HG03558 (cell line): ENCODE data around the gene PDE9A.

Experiments used
- ATAC-seq: cut with Tn5 transposase; IDR thresholded peaks from one replicate; pipeline ENCODE4 v1.9.1; 2021; ENCODE audit warnings: moderate number of reproducible peaks; ENCODE audit not compliant: unreplicated experiment; ENCODE audit errors: extremely low read depth

PDE9A gene

GRCh38 chr21:42747746-42748351 lies 94.4 kb downstream of the PDE9A start:
- no peak for ATAC-seq

- no peak for ATAC-seq
Measured at GRCh38 chr21:42748620-42749176, 95.3 kb downstream of the PDE9A start.

- ATAC-seq = no peak
Measured at GRCh38 chr21:42750737-42751530, 97.5 kb downstream of the PDE9A start.

GRCh38 chr21:42751866-42752265 lies 98.4 kb downstream of the PDE9A start:
- ATAC-seq = no peak

- ATAC-seq = no peak
Measured at GRCh38 chr21:42753804-42754203, 100.4 kb downstream of the PDE9A start.

GRCh38 chr21:42754270-42754933 lies 101.0 kb downstream of the PDE9A start:
- no peak for ATAC-seq

- no peak for ATAC-seq
Measured at GRCh38 chr21:42755031-42755665, 101.7 kb downstream of the PDE9A start.

GRCh38 chr21:42755766-42756579 lies 102.6 kb downstream of the PDE9A start:
- ATAC-seq = no peak

GRCh38 chr21:42756580-42757250 lies 103.3 kb downstream of the PDE9A start:
- ATAC-seq = no peak

- no peak for ATAC-seq
Measured at GRCh38 chr21:42757422-42757821, 104.0 kb downstream of the PDE9A start.

- no peak for ATAC-seq
Measured at GRCh38 chr21:42757826-42758655, 104.6 kb downstream of the PDE9A start.

GRCh38 chr21:42758721-42759593 lies 105.5 kb downstream of the PDE9A start:
- ATAC-seq = no peak

GRCh38 chr21:42759594-42759927 lies 106.1 kb downstream of the PDE9A start:
- ATAC-seq = no peak

- no peak for ATAC-seq
Measured at GRCh38 chr21:42760361-42760950, 107.0 kb downstream of the PDE9A start.

- ATAC-seq = no peak
Measured at GRCh38 chr21:42760951-42761751, 107.7 kb downstream of the PDE9A start.

GRCh38 chr21:42761776-42762335 lies 108.4 kb downstream of the PDE9A start:
- no peak for ATAC-seq
